Measurements from ENCODE around the gene OPCML.

GRCh38 chr11:133239575-133239974 is 292.7 kb downstream of the OPCML start:
- TF ChIP-seq CTCF (IDR thresholded peaks at IDR 0.05; ENCODE audit: insufficient read depth, low read length, poor library complexity, severe bottlenecking): no peak
- no peak for TF ChIP-seq EZH2phosphoT487 (conservative IDR thresholded peaks at IDR 0.05; ENCODE audit: low read length)
